CD4-positive, alpha-beta memory T cell (primary cell): ENCODE measurements around the gene LCE2C. TPM values are rescaled to one million over a fixed set of nuclear protein-coding genes. Genes with fewer than 3 reads are reported as not detected.
"Not testable (repeated sequence)": the region's sequence is repeated elsewhere in the genome, so short reads cannot be mapped to it uniquely, and the experiment has no call there.

Source experiments
- CTCF ChIA-PET: fragments of 350-600 bp; sonication (Branson Sonifier 250); formaldehyde crosslinking; loops from one replicate; lab custom pipeline; 2021; ENCODE audit warnings: inconsistent platforms; ENCODE audit not compliant: partially characterized antibody; lab: Charles Lee
- POLR2A ChIA-PET: fragments of 350-600 bp; sonication (Branson Sonifier 250); formaldehyde crosslinking; loops from one replicate; lab custom pipeline; 2021; ENCODE audit not compliant: partially characterized antibody; lab: Charles Lee
- DNase-seq, 5 donors: peaks; one replicate each; pipeline versions ENCODE4 v3.0.0 to v3.0.0-alpha.2; 2020 to 2022; ENCODE audit warnings: mixed read lengths in 1 of 5
- H3K27ac ChIP-seq: one replicate; pipeline ENCODE4 v1.7.0; 2013; ENCODE audit warnings: low read depth, low read length
- H3K27me3 ChIP-seq: 2 replicates; pipeline ENCODE4 v1.7.0; 2013; ENCODE audit warnings: mild to moderate bottlenecking, low read length, moderate library complexity; ENCODE audit not compliant: insufficient read depth
- H3K36me3 ChIP-seq: 2 replicates; pipeline ENCODE4 v1.7.0; 2013; ENCODE audit warnings: mild to moderate bottlenecking, low read length, moderate library complexity; ENCODE audit not compliant: insufficient read depth
- H3K4me1 ChIP-seq: 2 replicates; pipeline ENCODE4 v1.7.0; 2013; ENCODE audit warnings: mild to moderate bottlenecking, low read length, moderate library complexity; ENCODE audit not compliant: insufficient read depth
- H3K4me3 ChIP-seq, 2 donors: one replicate each; pipeline ENCODE4 v1.7.0; 2013; ENCODE audit warnings: low read length in 2 of 2, mild to moderate bottlenecking in 1 of 2
- H3K9me3 ChIP-seq, 2 donors: one replicate each; pipeline ENCODE4 v1.7.0; 2013; ENCODE audit warnings: low read length in 2 of 2, control low read depth in 1 of 2; ENCODE audit not compliant: control insufficient read depth in 1 of 2
- H3K27ac Mint-ChIP-seq, 7 donors: one replicate each; pipeline ENCODE4 v1.8.0; 2020 to 2021; ENCODE audit warnings: mixed read lengths in 7 of 7, mild to moderate bottlenecking in 6 of 7, inconsistent platforms in 3 of 7, moderate library complexity in 3 of 7
- H3K27me3 Mint-ChIP-seq, 2 donors: one replicate each; pipeline ENCODE4 v1.8.0; 2020 to 2021; ENCODE audit warnings: mixed read lengths in 2 of 2
- H3K36me3 Mint-ChIP-seq, 2 donors: one replicate each; pipeline ENCODE4 v1.8.0; 2020 to 2021; ENCODE audit warnings: mixed read lengths in 2 of 2, inconsistent platforms in 1 of 2, mild to moderate bottlenecking in 1 of 2
- H3K4me1 Mint-ChIP-seq, 4 donors: one replicate each; pipeline ENCODE4 v1.8.0; 2020 to 2021; ENCODE audit warnings: mixed read lengths in 4 of 4, mild to moderate bottlenecking in 1 of 4
- H3K4me3 Mint-ChIP-seq, 8 donors: one replicate each; pipeline ENCODE4 v1.8.0; 2020 to 2021; ENCODE audit warnings: mixed read lengths in 8 of 8, mild to moderate bottlenecking in 7 of 8, moderate library complexity in 6 of 8, inconsistent platforms in 3 of 8
- H3K9me3 Mint-ChIP-seq, 8 donors: one replicate each; pipeline ENCODE4 v1.8.0; 2020 to 2021; ENCODE audit warnings: mixed read lengths in 8 of 8, mild to moderate bottlenecking in 5 of 8, inconsistent platforms in 3 of 8, moderate library complexity in 1 of 8
- intact Hi-C: fragments of 100-400 bp; cut with micrococcal nuclease; formaldehyde crosslinking; loops from one replicate; pipeline ENCODE4 v1.15.1; 2023
- polyA plus RNA-seq, 2 donors: library from polyadenylated mRNA; unstranded; fragments of 300-500 nt; fragmentation: Illumina TruSeq; gene quantifications; one replicate each; pipeline ENCODE4 v1.2.3, GENCODE V29; 2021
- total RNA-seq, 2 experiments: library from RNA; stranded (reverse); gene quantifications; one replicate each; pipeline ENCODE4 v1.2.3, GENCODE V29; 2021

The LCE2C gene
- total and polyA plus RNA-seq, 4 experiments from 2014 or later: not detected

DNA sequence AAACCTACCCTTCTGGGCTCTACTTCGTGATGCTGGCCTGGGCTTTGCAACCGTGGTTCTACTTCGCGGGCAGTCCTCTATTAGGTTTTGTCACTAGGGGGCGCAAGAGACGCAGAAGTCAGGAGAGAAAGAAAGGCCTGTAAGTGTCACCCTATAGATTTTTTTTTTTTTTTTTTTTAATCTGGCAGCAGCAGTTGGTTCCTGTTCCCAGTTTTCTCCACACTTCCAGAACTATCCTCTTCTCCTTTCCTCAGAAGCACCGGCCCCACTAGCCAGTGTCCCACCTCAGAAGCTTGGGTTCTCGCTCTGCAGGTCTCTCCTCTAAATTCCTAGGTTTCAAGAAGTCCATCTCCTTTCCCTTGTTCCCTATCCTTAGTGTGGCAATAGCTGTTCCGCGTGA is 21.0 kb upstream of the LCE2C start:
- Histone ChIP-seq H3K4me1 (no peaks in the 10 kb centered on the region), H3K27me3 (no peaks in the 10 kb centered on the region), H3K36me3 (no peaks in the 10 kb centered on the region), H3K9me3 (no peaks in the 10 kb centered on the region), H3K27ac (no peak overlapping the region), H3K4me3 (no peak overlapping the region)
- no peaks in the 10 kb centered on the region for H3K36me3 Mint-ChIP-seq
- H3K9me3 Mint-ChIP-seq: peaks cover 0 to 2% (median 0%) of the 10 kb centered on the region in 8 donors
- H3K4me3 Mint-ChIP-seq: peak overlapping the region in 1 of 8 donors; percentile 17
- DNase-seq: peak; percentile 10 to 38 (median 24)
- peaks cover 8 to 17% of the 10 kb centered on the region in 2 donors for H3K27me3 Mint-ChIP-seq
- ChIA-PET POLR2A (no interaction called here), CTCF (interaction anchor here (0.7 to 2.6 kb wide), 12 partner anchors 8 to 45 kb away, joined by 3 to 11 read pairs (median 6); partner anchors contain the start of gene LCE2D)
- intact Hi-C loops: no loop called here
- peaks cover 2 to 4% (median 3%) of the 10 kb centered on the region in 4 donors for H3K4me1 Mint-ChIP-seq
- H3K27ac Mint-ChIP-seq: peak overlapping the region in 1 of 7 donors; percentile 53

DNA sequence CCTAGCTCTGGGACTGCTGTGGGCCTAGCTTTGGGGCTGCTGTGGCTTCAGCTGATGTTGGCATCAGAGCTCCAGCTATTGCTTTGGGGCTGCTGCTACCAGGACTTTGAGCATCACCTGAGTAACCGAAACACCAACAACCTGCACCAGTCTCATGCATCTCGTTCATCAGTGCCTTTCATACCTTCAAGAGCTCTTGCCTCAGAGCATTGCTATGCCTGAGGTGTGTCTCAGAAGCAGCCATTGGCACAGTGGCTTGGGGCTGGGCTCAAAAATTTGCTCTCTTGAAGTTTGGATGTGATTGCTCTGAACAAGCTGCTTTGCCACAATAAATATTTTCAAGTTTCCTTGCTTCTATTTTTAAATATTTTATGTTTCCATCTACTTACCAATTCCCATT is 18.6 kb upstream of the LCE2C start:
- Histone ChIP-seq H3K27me3 (no peaks in the 10 kb centered on the region), H3K36me3 (no peaks in the 10 kb centered on the region), H3K9me3 (no peaks in the 10 kb centered on the region), H3K27ac (no peak overlapping the region), H3K4me1 (no peaks in the 10 kb centered on the region), H3K4me3 (no peak overlapping the region)
- Mint-ChIP-seq H3K4me1 (peaks cover 2 to 4% (median 3%) of the 10 kb centered on the region in 4 donors), H3K4me3 (no peak overlapping the region), H3K36me3 (no peaks in the 10 kb centered on the region), H3K9me3 (peaks cover 0 to 2% (median 0%) of the 10 kb centered on the region in 8 donors), H3K27me3 (peaks cover 3 to 21% of the 10 kb centered on the region in 2 donors), H3K27ac (no peak overlapping the region)
- ChIA-PET POLR2A (no interaction called here), CTCF (no interaction called here)
- no peak for DNase-seq
- intact Hi-C loops: no loop called here

DNA sequence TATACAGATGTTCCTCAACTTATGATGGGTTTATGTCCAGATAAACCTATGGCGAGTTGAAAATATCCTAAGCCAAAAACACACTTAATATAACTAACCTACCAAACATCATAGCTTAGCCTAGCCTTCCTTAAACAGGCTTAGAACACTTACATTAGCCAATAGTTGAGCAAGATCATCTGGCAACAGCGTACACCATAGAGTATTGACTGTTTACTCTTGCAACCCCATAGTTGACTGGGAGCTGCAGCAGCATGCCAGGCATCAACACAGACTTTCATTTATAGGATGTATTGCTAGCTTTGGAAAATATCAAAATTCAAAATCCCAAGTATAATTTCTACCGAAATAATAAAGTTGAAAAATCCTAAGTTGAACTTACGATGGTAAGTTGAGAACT is 17.4 kb upstream of the LCE2C start:
- Histone ChIP-seq H3K4me3 (no peak overlapping the region), H3K27me3 (no peaks in the 10 kb centered on the region), H3K27ac (no peak overlapping the region), H3K4me1 (no peaks in the 10 kb centered on the region), H3K9me3 (no peaks in the 10 kb centered on the region), H3K36me3 (no peaks in the 10 kb centered on the region)
- intact Hi-C loops: no loop called here
- H3K9me3 Mint-ChIP-seq: peaks cover 0 to 2% (median 0%) of the 10 kb centered on the region in 8 donors
- ChIA-PET POLR2A (no interaction called here), CTCF (no interaction called here)
- DNase-seq: no peak
- H3K27ac Mint-ChIP-seq: no peak overlapping the region
- peaks cover 7 to 25% of the 10 kb centered on the region in 2 donors for H3K27me3 Mint-ChIP-seq
- no peaks in the 10 kb centered on the region for H3K36me3 Mint-ChIP-seq
- H3K4me1 Mint-ChIP-seq: peaks cover 2 to 4% (median 3%) of the 10 kb centered on the region in 4 donors
- no peak overlapping the region for H3K4me3 Mint-ChIP-seq

DNA sequence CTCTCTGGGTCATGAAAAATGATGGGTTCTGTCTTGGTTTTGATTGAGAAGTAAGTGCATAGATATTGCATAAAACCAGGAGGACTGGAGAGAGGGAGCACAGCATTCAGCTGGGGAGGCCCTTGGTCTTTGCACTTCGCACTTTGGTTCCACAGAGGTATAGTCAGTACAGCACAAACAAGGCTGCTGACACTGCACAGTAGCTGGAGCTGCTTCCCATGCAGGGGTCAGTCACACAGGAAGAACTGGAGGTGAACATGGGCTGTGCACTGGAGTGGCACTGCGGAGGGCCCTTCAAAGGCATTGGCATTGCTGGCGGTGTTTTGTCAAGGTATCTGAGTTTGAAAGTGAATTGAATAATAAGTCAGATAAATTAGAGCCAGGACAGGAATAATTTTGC is 16.4 kb upstream of the LCE2C start:
- Mint-ChIP-seq H3K27me3 (peaks cover 9 to 27% of the 10 kb centered on the region in 2 donors), H3K4me3 (no peak overlapping the region), H3K9me3 (peaks cover 0 to 2% (median 0%) of the 10 kb centered on the region in 8 donors), H3K27ac (no peak overlapping the region), H3K36me3 (no peaks in the 10 kb centered on the region), H3K4me1 (peaks cover 2 to 4% (median 3%) of the 10 kb centered on the region in 4 donors)
- intact Hi-C loops: no loop called here
- Histone ChIP-seq H3K4me1 (no peaks in the 10 kb centered on the region), H3K4me3 (no peak overlapping the region), H3K9me3 (no peaks in the 10 kb centered on the region), H3K36me3 (no peaks in the 10 kb centered on the region), H3K27me3 (no peaks in the 10 kb centered on the region), H3K27ac (no peak overlapping the region)
- ChIA-PET POLR2A (no interaction called here), CTCF (no interaction called here)
- DNase-seq: no peak

DNA sequence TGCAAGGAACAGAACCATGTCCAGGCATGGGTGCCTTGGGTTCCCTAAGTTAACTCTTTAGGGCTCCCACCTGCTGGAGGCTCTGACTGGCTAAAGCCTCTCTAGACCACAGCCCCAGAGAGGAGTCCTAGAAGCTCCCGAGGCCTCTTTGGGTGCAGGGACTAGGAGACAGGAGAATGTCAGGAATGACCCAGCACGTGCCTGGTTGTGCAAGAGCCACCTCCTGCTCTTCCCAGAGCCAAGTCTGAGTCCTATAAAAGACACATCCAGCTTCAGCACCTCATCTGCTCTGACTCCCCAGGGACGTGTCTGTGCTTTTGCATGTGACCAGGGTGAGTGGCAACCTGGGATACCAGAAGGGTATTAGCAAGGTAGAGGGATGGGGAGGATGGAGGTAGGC is 12.0 kb upstream of the LCE2C start, which contains the start of gene LCE2D:
Gene LCE2D (plus strand): TSS at position 283 of the 400 bp plus-strand sequence. CDS start 726 bp downstream, outside the sequence.
- Histone ChIP-seq H3K4me1 (no peaks in the 10 kb centered on the region), H3K4me3 (no peak within 1 kb of the TSS), H3K9me3 (no peaks in the 10 kb centered on the region), H3K36me3 (no peaks in the 10 kb centered on the region), H3K27ac (no peak within 1 kb of the TSS), H3K27me3 (no peaks in the 10 kb centered on the region)
- ChIA-PET CTCF (interaction anchor here (1.0 to 2.9 kb wide), 2 partner anchors 9 kb away, joined by 7 to 11 read pairs; no protein-coding TSS in a partner anchor), POLR2A (no interaction called here)
- no peak within 1 kb of the TSS for H3K4me3 Mint-ChIP-seq
- no peak within 1 kb of the TSS for H3K27ac Mint-ChIP-seq
- no peak for DNase-seq
- no peaks in the 10 kb centered on the region for H3K9me3 Mint-ChIP-seq
- no peaks in the 10 kb centered on the region for H3K4me1 Mint-ChIP-seq
- H3K36me3 Mint-ChIP-seq: no peaks in the 10 kb centered on the region
- peaks cover 8 to 36% of the 10 kb centered on the region in 2 donors for H3K27me3 Mint-ChIP-seq
- intact Hi-C loops: no loop called here

DNA sequence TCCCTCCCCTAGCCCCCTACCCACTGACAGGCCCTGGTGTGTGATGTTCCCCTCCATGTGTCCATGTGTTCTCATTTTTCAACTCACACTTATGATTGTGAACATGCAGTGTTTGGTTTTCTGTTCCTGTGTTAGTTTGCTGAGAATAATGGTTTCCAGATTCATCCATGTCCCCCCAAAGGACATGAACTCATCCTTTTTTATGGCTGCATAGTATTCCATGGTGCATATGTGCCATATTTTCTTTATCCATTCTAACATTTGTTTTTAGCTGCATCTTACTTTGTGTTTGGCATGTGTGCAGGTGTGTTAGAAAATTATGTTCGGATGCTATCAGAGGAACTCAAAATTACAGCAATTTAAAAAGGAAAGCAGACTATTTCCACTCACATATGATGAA is 8.9 kb upstream of the LCE2C start:
- H3K27me3 Mint-ChIP-seq: peaks cover 11 to 29% of the 10 kb centered on the region in 2 donors
- intact Hi-C loops: not testable (repeated sequence)

DNA sequence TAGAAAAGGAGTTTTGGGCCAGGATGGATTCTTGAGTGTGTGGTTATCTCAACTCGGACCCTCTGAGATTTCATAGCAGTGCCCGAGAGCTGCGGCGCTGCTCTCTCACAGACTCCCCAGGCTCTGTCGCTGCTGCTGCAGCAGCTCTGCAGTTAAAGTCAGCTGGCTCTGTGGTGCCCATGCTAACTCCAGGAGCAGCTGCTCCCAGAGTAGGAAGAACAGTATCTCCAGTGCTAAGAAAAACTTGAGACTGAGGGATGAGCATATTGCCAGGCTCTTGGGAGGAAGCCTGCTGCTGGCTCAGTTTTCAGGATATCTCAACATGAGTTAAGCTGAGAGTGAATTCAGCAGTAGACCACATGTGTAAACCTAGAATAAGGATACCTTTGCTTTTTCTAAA is 7.4 kb upstream of the LCE2C start:
- DNase-seq: no peak
- Mint-ChIP-seq H3K36me3 (no peaks in the 10 kb centered on the region), H3K27ac (no peak overlapping the region), H3K4me1 (no peaks in the 10 kb centered on the region), H3K27me3 (peaks cover 11 to 20% of the 10 kb centered on the region in 2 donors), H3K9me3 (no peaks in the 10 kb centered on the region), H3K4me3 (no peak overlapping the region)
- no peak overlapping the region for H3K27ac ChIP-seq
- POLR2A ChIA-PET: no interaction called here
- no peaks in the 10 kb centered on the region for H3K4me1 ChIP-seq
- no peaks in the 10 kb centered on the region for H3K27me3 ChIP-seq
- intact Hi-C loops: no loop called here
- CTCF ChIA-PET: interaction anchor here (1.1 kb wide), 1 partner anchor 14 kb away, joined by 4 read pairs; no protein-coding TSS in a partner anchor
- no peaks in the 10 kb centered on the region for H3K36me3 ChIP-seq
- no peak overlapping the region for H3K4me3 ChIP-seq
- no peaks in the 10 kb centered on the region for H3K9me3 ChIP-seq

More for the DNA sequence above, 8.9 kb upstream of the LCE2C start:
- H3K9me3 ChIP-seq, H3K9me3 Mint-ChIP-seq, POLR2A ChIA-PET, H3K27ac Mint-ChIP-seq, H3K27me3 ChIP-seq, DNase-seq, H3K36me3 Mint-ChIP-seq, H3K36me3 ChIP-seq, H3K27ac ChIP-seq, H3K4me3 Mint-ChIP-seq, H3K4me1 ChIP-seq, H3K4me1 Mint-ChIP-seq, H3K4me3 ChIP-seq: not testable (repeated sequence)
- CTCF ChIA-PET: interaction anchor here (2.9 kb wide), 1 partner anchor 12 kb away, joined by 11 read pairs; no protein-coding TSS in a partner anchor
